Measurements from ENCODE around the gene DDAH2.
A peak's percentile ranks its signal among the peaks of the same experiment; 100 is the strongest.

The DDAH2 gene

GRCh38 chr6:31687860-31688693 lies 41.0 kb downstream of the DDAH2 start:
- no peak for DNase-seq

DNA sequence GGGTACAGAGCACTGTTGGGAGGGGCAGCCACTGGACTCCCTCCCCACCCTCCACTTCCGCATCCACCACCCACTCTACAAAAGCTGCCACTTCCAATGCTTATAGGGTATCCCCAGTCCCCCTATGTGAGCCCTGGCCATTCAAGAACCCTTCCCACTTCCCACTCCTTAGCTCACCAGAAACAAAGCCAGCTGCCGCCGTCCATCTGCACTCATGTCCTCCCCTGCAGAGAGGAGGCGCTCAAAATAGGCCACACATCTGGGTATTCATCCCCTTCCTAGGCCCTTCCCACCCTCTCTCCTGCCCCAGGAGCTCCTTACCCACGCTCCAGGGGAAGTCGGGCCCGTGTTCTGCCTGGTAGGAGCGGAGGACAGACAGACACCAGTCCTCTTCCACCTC lies 41.8 kb downstream of the DDAH2 start:
- no peak for DNase-seq

DNA sequence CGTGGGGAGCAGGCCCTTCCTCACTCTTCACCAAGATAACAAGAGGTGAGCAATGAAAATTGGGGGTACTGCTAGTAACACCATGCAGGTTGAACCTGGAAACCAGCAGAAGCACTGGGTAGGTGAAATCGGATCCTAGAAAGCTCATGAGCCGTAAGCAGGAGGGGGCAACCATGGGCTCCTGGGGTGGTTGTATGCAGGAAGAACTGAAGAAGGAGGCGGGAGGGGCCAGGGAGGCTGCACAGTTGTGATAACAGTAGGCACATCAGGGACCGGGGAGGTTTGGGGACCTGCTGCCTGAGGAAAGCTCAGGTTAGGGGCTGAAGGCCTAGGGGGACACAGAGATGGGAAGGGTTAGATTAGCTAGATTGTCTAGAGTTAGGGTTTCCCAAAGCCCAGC lies 42.6 kb downstream of the DDAH2 start:
- no peak for DNase-seq

GRCh38 chr6:31683591-31683990 lies 45.5 kb downstream of the DDAH2 start:
- no peak for DNase-seq

DNA sequence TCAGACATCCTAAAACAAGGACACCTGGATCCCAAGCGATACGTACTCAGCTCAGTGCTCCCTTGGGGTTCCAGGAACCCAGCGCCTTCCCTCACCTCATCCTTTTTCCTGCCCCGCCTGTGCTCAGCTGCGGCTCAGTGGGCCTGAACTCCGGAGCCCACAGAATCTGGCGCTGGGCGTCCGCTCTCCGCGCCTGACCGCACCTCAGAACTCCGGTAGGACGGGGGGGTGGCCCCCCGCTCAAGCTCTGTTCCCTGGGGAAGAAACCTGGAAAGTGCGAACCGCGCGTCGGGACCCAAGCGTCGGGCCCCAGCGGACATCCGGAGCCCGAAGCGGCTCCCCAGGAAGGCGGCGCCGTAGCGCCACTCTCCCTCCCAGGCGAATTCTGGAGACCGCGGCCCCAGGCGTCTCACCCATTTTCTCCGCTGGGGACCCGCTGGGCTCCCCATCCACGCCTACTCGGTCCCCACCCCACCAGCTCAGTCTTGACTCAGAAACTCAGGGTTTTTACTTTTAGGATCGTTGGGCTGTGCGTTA lies 47.9 kb downstream of the DDAH2 start:
- no peak for DNase-seq

DNA sequence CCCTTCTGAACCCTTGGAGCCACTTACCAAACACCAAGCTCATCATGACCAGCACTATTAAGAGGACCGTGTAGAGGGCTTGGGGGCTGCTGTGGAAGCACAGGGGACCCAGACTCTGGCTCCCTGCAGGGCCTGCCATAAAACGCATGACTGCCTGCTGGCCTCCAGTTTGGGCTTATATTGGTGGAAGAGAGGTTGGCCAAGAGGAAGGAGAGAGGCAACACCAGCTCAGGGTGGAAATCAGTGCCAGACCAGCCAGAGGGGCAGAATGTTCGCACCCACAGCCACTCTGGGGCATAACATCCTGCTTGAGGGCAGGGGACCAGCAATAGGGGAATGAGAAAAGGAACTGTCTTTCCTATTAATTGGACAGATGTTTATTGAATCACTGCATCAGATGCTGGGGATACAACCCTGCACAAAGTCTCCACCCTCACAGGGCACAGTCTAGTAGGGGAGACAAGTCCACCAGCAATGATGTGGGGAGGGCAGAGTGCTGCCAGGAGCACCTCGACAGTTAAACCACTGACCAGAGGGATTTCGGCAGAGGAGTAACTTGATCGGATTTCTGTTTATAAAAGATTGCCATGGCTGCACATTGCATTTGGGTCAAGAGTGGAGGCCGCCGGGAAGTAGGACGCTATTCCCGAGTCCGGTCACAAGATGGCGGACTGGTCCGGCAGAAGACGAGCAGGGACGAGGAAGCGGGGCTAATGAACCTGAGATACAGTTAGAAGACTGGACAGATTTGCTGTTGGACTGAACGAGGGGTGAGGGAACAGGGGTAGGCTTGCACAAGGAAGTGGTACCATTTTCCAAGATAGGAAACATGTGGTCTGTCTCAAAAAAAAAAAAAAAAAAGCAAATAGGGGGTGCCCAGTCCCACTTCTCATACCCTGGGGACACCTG lies 48.6 kb downstream of the DDAH2 start, which contains the start of gene LY6G5C:
Gene LY6G5C (minus strand): TSS at position 842 of the 909 bp plus-strand sequence. CDS start 694 bp downstream, at position 148.
- DNase-seq, result peak; percentile 88

DNA sequence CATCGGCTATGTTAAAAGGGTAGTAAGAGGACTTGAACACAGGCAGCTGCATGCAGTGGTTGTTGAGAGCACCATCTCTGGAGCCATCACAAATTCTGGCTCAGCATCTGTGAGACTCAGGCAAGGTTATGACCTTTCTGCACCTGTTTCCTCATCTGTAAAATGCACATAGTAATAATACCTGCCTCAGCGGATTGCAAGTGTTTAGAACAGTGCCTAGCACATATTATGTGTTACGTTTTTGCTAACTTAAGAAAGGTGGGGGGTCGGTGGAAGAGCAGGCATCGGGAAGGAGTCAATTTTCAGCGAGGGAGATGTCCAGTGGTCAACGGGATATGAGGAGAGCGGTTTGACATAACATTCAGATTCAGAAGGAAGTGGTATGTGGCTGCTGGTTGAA lies 51.1 kb downstream of the DDAH2 start:
- no peak for DNase-seq
